ENCODE results near the gene PIEZO1.
A peak's percentile ranks its signal among the peaks of the same experiment; 100 is the strongest.

Gene PIEZO1

GRCh38 chr16:88753191-88753590 is 31.8 kb downstream of the PIEZO1 start:
- no peak for DNase-seq (ENCODE audit: low spot score)

GRCh38 chr16:88752386-88753002 is 32.5 kb downstream of the PIEZO1 start:
- no peak for DNase-seq (ENCODE audit: low spot score)

- no peak for DNase-seq (ENCODE audit: low spot score)
Observed at GRCh38 chr16:88750854-88751253, 34.2 kb downstream of the PIEZO1 start.

GRCh38 chr16:88749358-88749757 is 35.7 kb downstream of the PIEZO1 start:
- DNase-seq (ENCODE audit: low spot score) = no peak

- DNase-seq (ENCODE audit: low spot score) = no peak
Observed at GRCh38 chr16:88748364-88748763, 36.7 kb downstream of the PIEZO1 start.

GRCh38 chr16:88747588-88748301 is 37.3 kb downstream of the PIEZO1 start:
- DNase-seq (ENCODE audit: low spot score) = peak; percentile 41

- peak; percentile 38 for DNase-seq (ENCODE audit: low spot score)
Observed at GRCh38 chr16:88746506-88746905, 38.5 kb downstream of the PIEZO1 start.

GRCh38 chr16:88744577-88745521 is 40.2 kb downstream of the PIEZO1 start:
- DNase-seq (ENCODE audit: low spot score) = no peak

GRCh38 chr16:88743693-88744576 is 41.1 kb downstream of the PIEZO1 start:
- DNase-seq (ENCODE audit: low spot score) = peak; percentile 95

GRCh38 chr16:88742896-88743605 is 42.0 kb downstream of the PIEZO1 start:
- DNase-seq (ENCODE audit: low spot score) = no peak

- no peak for DNase-seq (ENCODE audit: low spot score)
Observed at GRCh38 chr16:88741368-88741767, 43.7 kb downstream of the PIEZO1 start.

- no peak for DNase-seq (ENCODE audit: low spot score)
Observed at GRCh38 chr16:88740727-88741055, 44.3 kb downstream of the PIEZO1 start.

GRCh38 chr16:88739977-88740726 is 44.9 kb downstream of the PIEZO1 start:
- no peak for DNase-seq (ENCODE audit: low spot score)

GRCh38 chr16:88739139-88739976 is 45.7 kb downstream of the PIEZO1 start:
- no peak for DNase-seq (ENCODE audit: low spot score)

- no peak for DNase-seq (ENCODE audit: low spot score)
Observed at GRCh38 chr16:88738151-88739084, 46.6 kb downstream of the PIEZO1 start.

GRCh38 chr16:88737298-88738150 is 47.5 kb downstream of the PIEZO1 start:
- peak; percentile 93 for DNase-seq (ENCODE audit: low spot score)

- DNase-seq (ENCODE audit: low spot score) = no peak
Observed at GRCh38 chr16:88736496-88736895, 48.5 kb downstream of the PIEZO1 start.
